ENCODE results near the gene BTBD9. TPM values are rescaled to one million over a fixed set of nuclear protein-coding genes. Genes with fewer than 3 reads are reported as not detected.

The BTBD9 gene
- total RNA-seq, 1 donor from 2014 or later = 4.5 TPM

- TF ChIP-seq, protein P1, sequence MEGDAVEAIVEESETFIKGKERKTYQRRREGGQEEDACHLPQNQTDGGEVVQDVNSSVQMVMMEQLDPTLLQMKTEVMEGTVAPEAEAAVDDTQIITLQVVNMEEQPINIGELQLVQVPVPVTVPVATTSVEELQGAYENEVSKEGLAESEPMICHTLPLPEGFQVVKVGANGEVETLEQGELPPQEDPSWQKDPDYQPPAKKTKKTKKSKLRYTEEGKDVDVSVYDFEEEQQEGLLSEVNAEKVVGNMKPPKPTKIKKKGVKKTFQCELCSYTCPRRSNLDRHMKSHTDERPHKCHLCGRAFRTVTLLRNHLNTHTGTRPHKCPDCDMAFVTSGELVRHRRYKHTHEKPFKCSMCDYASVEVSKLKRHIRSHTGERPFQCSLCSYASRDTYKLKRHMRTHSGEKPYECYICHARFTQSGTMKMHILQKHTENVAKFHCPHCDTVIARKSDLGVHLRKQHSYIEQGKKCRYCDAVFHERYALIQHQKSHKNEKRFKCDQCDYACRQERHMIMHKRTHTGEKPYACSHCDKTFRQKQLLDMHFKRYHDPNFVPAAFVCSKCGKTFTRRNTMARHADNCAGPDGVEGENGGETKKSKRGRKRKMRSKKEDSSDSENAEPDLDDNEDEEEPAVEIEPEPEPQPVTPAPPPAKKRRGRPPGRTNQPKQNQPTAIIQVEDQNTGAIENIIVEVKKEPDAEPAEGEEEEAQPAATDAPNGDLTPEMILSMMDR (IDR thresholded peaks at IDR 0.05; ENCODE audit: insufficient read depth, low read length, severe bottlenecking) = no peak
Observed at GRCh38 chr6:38552121-38552520, 87.6 kb downstream of the BTBD9 start.

GRCh38 chr6:38549795-38550194 is 89.9 kb downstream of the BTBD9 start:
- DNase-seq (ENCODE audit: low read depth) (no peak), FAIRE-seq (no peak)
- TF ChIP-seq, protein P1 (IDR thresholded peaks at IDR 0.05; ENCODE audit: insufficient read depth, low read length, severe bottlenecking) = no peak
- Histone ChIP-seq H3K27me3 (ENCODE audit: control insufficient read depth, insufficient read depth, low read length) (no peaks in the 10 kb centered on the region), H3K4me3 (ENCODE audit: low read depth, low read length) (no peak overlapping the region), H3K36me3 (ENCODE audit: control insufficient read depth, insufficient read depth, low read length) (no peaks in the 10 kb centered on the region)

More at GRCh38 chr6:38552121-38552520, 87.6 kb downstream of the BTBD9 start:
- DNase-seq (ENCODE audit: low read depth) (no peak), FAIRE-seq (no peak)
- Histone ChIP-seq H3K4me3 (ENCODE audit: low read depth, low read length) (no peak overlapping the region), H3K36me3 (ENCODE audit: control insufficient read depth, insufficient read depth, low read length) (no peaks in the 10 kb centered on the region), H3K27me3 (ENCODE audit: control insufficient read depth, insufficient read depth, low read length) (no peaks in the 10 kb centered on the region)

DNA sequence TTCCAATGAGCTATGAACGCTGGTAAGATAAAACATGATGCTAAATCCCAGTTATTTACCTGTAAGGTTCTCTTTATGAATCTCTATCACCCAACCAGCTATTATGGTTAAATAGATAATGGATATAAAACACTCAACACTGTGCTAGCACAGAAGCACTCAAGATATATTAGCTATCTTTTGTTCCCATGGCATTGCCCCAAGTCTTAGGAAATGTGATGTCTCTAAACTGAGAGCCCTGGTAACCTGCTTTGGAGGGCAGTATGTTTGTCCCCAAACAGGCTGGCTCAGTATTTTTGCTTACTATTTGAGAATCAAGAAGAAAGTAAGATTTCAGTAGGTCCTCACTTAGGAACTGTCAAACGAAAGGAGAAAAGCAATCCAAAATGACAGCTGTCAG is 90.5 kb downstream of the BTBD9 start:
- H3K27me3 ChIP-seq (ENCODE audit: control insufficient read depth, insufficient read depth, low read length) = no peaks in the 10 kb centered on the region
- TF ChIP-seq, protein P1 (IDR thresholded peaks at IDR 0.05; ENCODE audit: insufficient read depth, low read length, severe bottlenecking) = no peak
- DNase-seq (ENCODE audit: low read depth) (no peak), FAIRE-seq (no peak)
- H3K4me3 ChIP-seq (ENCODE audit: low read depth, low read length) = no peak overlapping the region
- no peaks in the 10 kb centered on the region for H3K36me3 ChIP-seq (ENCODE audit: control insufficient read depth, insufficient read depth, low read length)

DNA sequence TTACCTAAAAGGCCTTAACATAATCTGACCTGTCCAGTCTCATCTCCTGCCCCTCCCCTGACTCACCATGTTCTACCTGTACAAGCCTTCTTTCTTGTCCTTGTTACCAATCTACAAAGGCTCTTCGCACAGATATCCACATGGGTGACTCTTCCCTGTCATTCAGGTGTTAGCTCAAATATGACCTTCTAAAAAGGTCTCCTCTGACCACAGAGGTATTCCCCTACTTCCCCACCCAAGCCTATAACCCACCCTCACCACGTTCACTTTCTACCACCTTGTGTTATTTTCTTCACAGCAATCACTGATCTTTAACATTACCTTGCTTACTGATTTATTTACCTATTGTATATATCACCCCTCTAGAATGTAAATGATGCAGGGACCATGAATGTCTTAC is 96.7 kb downstream of the BTBD9 start:
- Histone ChIP-seq H3K36me3 (ENCODE audit: control insufficient read depth, insufficient read depth, low read length) (no peaks in the 10 kb centered on the region), H3K27me3 (ENCODE audit: control insufficient read depth, insufficient read depth, low read length) (no peaks in the 10 kb centered on the region), H3K4me3 (ENCODE audit: low read depth, low read length) (no peak overlapping the region)
- DNase-seq (ENCODE audit: low read depth) (no peak), FAIRE-seq (no peak)
- TF ChIP-seq, protein P1 (IDR thresholded peaks at IDR 0.05; ENCODE audit: insufficient read depth, low read length, severe bottlenecking) = no peak

- no peak for FAIRE-seq
- TF ChIP-seq, protein P1 (IDR thresholded peaks at IDR 0.05; ENCODE audit: insufficient read depth, low read length, severe bottlenecking) = no peak
- H3K36me3 ChIP-seq (ENCODE audit: control insufficient read depth, insufficient read depth, low read length) = no peaks in the 10 kb centered on the region
- no peaks in the 10 kb centered on the region for H3K27me3 ChIP-seq (ENCODE audit: control insufficient read depth, insufficient read depth, low read length)
- peak; percentile 79 for DNase-seq (ENCODE audit: low read depth)
- no peak overlapping the region for H3K4me3 ChIP-seq (ENCODE audit: low read depth, low read length)
Observed at GRCh38 chr6:38542031-38542430, 97.7 kb downstream of the BTBD9 start.

DNA sequence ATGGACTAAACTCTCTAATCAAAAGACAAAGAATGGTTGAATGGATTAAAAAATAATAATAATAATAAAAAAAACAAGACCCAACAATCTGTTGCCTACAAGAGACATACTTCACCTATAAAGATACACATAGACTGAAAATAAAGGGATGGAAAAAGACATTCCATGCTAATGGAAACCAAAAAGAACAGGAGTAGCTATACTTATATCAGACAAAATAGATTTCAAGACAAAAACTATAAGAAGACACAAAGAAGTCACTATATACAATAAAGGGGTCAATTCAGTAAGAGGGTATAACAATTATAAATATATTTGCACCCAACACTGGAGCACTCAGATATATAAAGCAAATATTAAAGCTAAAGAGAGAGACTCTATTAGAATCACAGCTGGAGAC is 106.7 kb downstream of the BTBD9 start:
- FAIRE-seq (no peak), DNase-seq (ENCODE audit: low read depth) (no peak)
- H3K27me3 ChIP-seq (ENCODE audit: control insufficient read depth, insufficient read depth, low read length) = no peaks in the 10 kb centered on the region
- TF ChIP-seq, protein P1 (IDR thresholded peaks at IDR 0.05; ENCODE audit: insufficient read depth, low read length, severe bottlenecking) = no peak
- H3K4me3 ChIP-seq (ENCODE audit: low read depth, low read length) = no peak overlapping the region
- no peaks in the 10 kb centered on the region for H3K36me3 ChIP-seq (ENCODE audit: control insufficient read depth, insufficient read depth, low read length)

All from bronchial epithelial cell (primary cell).